ENCODE results near the gene FIGN. TPM values are rescaled to one million over a fixed set of nuclear protein-coding genes. Genes with fewer than 3 reads are reported as not detected.

Gene FIGN
- total and polyA plus RNA-seq, 2 of the 13 experiments (the other 11 are each of a cell fraction or from before 2014, with no cell fraction given), result 6.6 to 6.7 TPM

DNA sequence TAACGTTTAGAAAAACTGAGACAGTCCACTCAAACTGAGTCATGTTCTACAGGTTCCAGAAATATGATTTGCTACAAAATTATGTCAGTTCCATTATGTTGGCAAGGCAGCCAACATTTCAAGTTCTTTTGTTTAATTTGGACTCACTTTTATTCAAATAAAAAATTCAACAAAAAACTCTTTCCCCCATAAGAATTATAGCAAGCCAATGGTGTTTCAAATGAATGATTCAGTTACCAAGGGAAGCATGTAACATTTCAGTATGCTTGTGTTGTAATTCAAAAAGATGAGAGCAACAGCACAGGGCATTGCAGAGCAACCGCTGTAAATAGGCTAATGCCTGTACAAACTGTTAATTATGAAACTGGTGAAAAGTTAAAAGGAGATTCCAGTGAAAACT is 140.8 kb downstream of the FIGN start:
- no peak overlapping the region for H3K4me2 ChIP-seq (ENCODE audit: low read depth, low read length)
- intact Hi-C loops (cut with micrococcal nuclease; ENCODE audit: unreplicated experiment), result loop anchor here (5.0 kb wide), 1 partner anchor 142 kb away; the partner anchor contains the start of gene FIGN
- FAIRE-seq (no peak), DNase-seq (ENCODE audit: low spot score) (no peak), ATAC-seq (no peak)
- ChIA-PET CTCF (ENCODE audit: low intra/inter-chr PET ratio, low total read pairs) (no interaction called here), POLR2A (no interaction called here)
- no peak overlapping the region for H2AFZ ChIP-seq (ENCODE audit: low read length)
- no peak overlapping the region for H3K27ac ChIP-seq (ENCODE audit: extremely low read length, insufficient read depth, low read length)
- in situ Hi-C loops (cut with HindIII; ENCODE audit: extremely low pct_ligation_motif_present, low pct_unique_long_range_greater_than_20kb), result no loop called here
- no TSS peak for BruUV-seq (replicated peaks)
- no peaks in the 10 kb centered on the region for H3K79me2 ChIP-seq (ENCODE audit: insufficient read depth, low read length)
- no peaks in the 10 kb centered on the region for H3K27me3 ChIP-seq (ENCODE audit: control insufficient read depth in 1 of 2, insufficient read depth in 2 of 2, low read length in 2 of 2)
- H3K9ac ChIP-seq (ENCODE audit: insufficient read depth, low read depth, low read length), result no peak overlapping the region
- no peaks in the 10 kb centered on the region for H4K20me1 ChIP-seq (ENCODE audit: insufficient read depth, low read length)
- H3K4me1 ChIP-seq (ENCODE audit: insufficient read depth, low read length), result no peaks in the 10 kb centered on the region
- no peaks in the 10 kb centered on the region for H3K36me3 ChIP-seq (replicated peaks in 1 of 2; ENCODE audit: control insufficient read depth in 1 of 2, insufficient read depth in 2 of 2, low read length in 2 of 2)
- H3K4me3 ChIP-seq (replicated peaks in 1 of 3; ENCODE audit: insufficient read depth in 1 of 3, low read depth in 2 of 3, low read length in 3 of 3), result no peak overlapping the region
- H3K9me3 ChIP-seq (ENCODE audit: low read length), result no peaks in the 10 kb centered on the region
- 34% methylated on average over 2 of the region's 2 CpGs for WGBS (ENCODE audit: low lambda C conversion rate)
- TF ChIP-seq AGO1 (IDR thresholded peaks at IDR 0.05; ENCODE audit: low read depth, low read length, poor library complexity, severe bottlenecking) (no peak), ZMYM3 (CRISPR knock-in tag; IDR thresholded peaks at IDR 0.05) (no peak), KAT7 (CRISPR knock-in tag; IDR thresholded peaks at IDR 0.05; ENCODE audit: borderline replicate concordance) (no peak), HNRNPUL1 (IDR thresholded peaks at IDR 0.05; ENCODE audit: low read depth, low read length) (no peak), PITX1 (CRISPR knock-in tag; IDR thresholded peaks at IDR 0.05) (no peak), SATB2 (CRISPR knock-in tag; IDR thresholded peaks at IDR 0.05) (no peak), CHCHD3 (CRISPR knock-in tag; IDR thresholded peaks at IDR 0.05) (no peak), ZNF746 (CRISPR knock-in tag; IDR thresholded peaks at IDR 0.05) (no peak)
- TF ChIP-seq, protein P1, sequence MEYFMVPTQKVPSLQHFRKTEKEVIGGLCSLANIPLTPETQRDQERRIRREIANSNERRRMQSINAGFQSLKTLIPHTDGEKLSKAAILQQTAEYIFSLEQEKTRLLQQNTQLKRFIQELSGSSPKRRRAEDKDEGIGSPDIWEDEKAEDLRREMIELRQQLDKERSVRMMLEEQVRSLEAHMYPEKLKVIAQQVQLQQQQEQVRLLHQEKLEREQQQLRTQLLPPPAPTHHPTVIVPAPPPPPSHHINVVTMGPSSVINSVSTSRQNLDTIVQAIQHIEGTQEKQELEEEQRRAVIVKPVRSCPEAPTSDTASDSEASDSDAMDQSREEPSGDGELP (IDR thresholded peaks at IDR 0.05; ENCODE audit: borderline replicate concordance, low read depth), result no peak
- TF ChIP-seq, protein P2, sequence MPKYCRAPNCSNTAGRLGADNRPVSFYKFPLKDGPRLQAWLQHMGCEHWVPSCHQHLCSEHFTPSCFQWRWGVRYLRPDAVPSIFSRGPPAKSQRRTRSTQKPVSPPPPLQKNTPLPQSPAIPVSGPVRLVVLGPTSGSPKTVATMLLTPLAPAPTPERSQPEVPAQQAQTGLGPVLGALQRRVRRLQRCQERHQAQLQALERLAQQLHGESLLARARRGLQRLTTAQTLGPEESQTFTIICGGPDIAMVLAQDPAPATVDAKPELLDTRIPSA (CRISPR knock-in tag; IDR thresholded peaks at IDR 0.05; ENCODE audit: borderline replicate concordance), result no peak
- TF ChIP-seq, protein P3, sequence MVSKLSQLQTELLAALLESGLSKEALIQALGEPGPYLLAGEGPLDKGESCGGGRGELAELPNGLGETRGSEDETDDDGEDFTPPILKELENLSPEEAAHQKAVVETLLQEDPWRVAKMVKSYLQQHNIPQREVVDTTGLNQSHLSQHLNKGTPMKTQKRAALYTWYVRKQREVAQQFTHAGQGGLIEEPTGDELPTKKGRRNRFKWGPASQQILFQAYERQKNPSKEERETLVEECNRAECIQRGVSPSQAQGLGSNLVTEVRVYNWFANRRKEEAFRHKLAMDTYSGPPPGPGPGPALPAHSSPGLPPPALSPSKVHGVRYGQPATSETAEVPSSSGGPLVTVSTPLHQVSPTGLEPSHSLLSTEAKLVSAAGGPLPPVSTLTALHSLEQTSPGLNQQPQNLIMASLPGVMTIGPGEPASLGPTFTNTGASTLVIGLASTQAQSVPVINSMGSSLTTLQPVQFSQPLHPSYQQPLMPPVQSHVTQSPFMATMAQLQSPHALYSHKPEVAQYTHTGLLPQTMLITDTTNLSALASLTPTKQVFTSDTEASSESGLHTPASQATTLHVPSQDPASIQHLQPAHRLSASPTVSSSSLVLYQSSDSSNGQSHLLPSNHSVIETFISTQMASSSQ (IDR thresholded peaks at IDR 0.05; ENCODE audit: low read depth), result no peak
- TF ChIP-seq, protein P3 (CRISPR knock-in tag; IDR thresholded peaks at IDR 0.05; ENCODE audit: borderline replicate concordance), result no peak
- TF ChIP-seq, protein P4, sequence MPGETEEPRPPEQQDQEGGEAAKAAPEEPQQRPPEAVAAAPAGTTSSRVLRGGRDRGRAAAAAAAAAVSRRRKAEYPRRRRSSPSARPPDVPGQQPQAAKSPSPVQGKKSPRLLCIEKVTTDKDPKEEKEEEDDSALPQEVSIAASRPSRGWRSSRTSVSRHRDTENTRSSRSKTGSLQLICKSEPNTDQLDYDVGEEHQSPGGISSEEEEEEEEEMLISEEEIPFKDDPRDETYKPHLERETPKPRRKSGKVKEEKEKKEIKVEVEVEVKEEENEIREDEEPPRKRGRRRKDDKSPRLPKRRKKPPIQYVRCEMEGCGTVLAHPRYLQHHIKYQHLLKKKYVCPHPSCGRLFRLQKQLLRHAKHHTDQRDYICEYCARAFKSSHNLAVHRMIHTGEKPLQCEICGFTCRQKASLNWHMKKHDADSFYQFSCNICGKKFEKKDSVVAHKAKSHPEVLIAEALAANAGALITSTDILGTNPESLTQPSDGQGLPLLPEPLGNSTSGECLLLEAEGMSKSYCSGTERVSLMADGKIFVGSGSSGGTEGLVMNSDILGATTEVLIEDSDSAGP (CRISPR knock-in tag; IDR thresholded peaks at IDR 0.05; ENCODE audit: borderline replicate concordance), result no peak
- TF ChIP-seq, protein P5, sequence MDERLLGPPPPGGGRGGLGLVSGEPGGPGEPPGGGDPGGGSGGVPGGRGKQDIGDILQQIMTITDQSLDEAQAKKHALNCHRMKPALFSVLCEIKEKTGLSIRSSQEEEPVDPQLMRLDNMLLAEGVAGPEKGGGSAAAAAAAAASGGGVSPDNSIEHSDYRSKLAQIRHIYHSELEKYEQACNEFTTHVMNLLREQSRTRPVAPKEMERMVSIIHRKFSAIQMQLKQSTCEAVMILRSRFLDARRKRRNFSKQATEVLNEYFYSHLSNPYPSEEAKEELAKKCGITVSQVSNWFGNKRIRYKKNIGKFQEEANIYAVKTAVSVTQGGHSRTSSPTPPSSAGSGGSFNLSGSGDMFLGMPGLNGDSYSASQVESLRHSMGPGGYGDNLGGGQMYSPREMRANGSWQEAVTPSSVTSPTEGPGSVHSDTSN (CRISPR knock-in tag; IDR thresholded peaks at IDR 0.05), result no peak

All from HepG2 (cell line).